ENCODE measurements around the gene GP5.

- no peak for TF ChIP-seq CTCF (IDR thresholded peaks at IDR 0.05)
- TF ChIP-seq EP300 (IDR thresholded peaks at IDR 0.05; ENCODE audit: low read depth): no peak
- no peak for TF ChIP-seq POLR2A (IDR thresholded peaks at IDR 0.05)
- no peak for TF ChIP-seq POLR2AphosphoS5 (IDR thresholded peaks at IDR 0.05)
These were observed 6.5 kb downstream of the GP5 start for GRCh38 chr3:194392576-194392975.
